HCT116 (cell line): ENCODE results near the gene MTUS2. TPM values are rescaled to one million over a fixed set of nuclear protein-coding genes. Genes with fewer than 3 reads are reported as not detected.

Experiments used
- ATAC-seq: fragments of 200-7000 bp; cut with Tn5 transposase; 2 replicates; pipeline ENCODE4 v1.9.1; 2020; ENCODE audit warnings: mild to moderate bottlenecking, moderate library complexity
- BruUV-seq: library from RNA; stranded (reverse); fragments of 400-500 nt; replicated peaks from 2 replicates; lab custom pipeline; 2021; lab: Mats Ljungman, UMichigan
- CTCF ChIA-PET: fragments of 300-600 bp; sonication (Branson Sonifier 250); formaldehyde crosslinking; loops from one replicate; lab custom pipeline; 2021; ENCODE audit warnings: antibody characterized with exemption; lab: Charles Lee
- POLR2A ChIA-PET: fragments of 300-600, 350-600 bp; sonication (Branson Sonifier 250); formaldehyde crosslinking; loops from one replicate; lab custom pipeline; 2021; ENCODE audit warnings: antibody characterized with exemption; lab: Charles Lee
- RAD21 ChIA-PET, 2 experiments: fragments of 300-600 bp; sonication (Branson Sonifier 250); formaldehyde crosslinking; loops; one replicate each; lab custom pipeline; 2023; ENCODE audit warnings: low total read pairs in 2 of 2; ENCODE audit not compliant: uncharacterized antibody in 2 of 2, unreplicated experiment in 2 of 2, low non-redundant PET in 1 of 2; lab: Charles Lee
- DNase-seq: peaks from one replicate; pipeline ENCODE4 v3.0.0-alpha.2; 2010; ENCODE audit warnings: low read depth, low spot score
- H2AFZ ChIP-seq: fragments of 200-600 bp; shearing (Covaris generic), sonication (generic); 2 replicates; pipeline ENCODE4 v1.6.1; 2017; ENCODE audit warnings: low read depth, mixed run types, mixed read lengths, antibody characterized with exemption, low read length; ENCODE audit not compliant: poor library complexity, severe bottlenecking
- H3K27ac ChIP-seq: 2 replicates; pipeline ENCODE4 v1.5.1; 2012; ENCODE audit warnings: low read depth, low read length
- H3K27me3 ChIP-seq: fragments of 200-600 bp; sonication (generic); 2 replicates; pipeline ENCODE4 v1.6.1; 2016; ENCODE audit warnings: mixed run types, low read length, mixed read lengths; ENCODE audit not compliant: insufficient read depth
- H3K36me3 ChIP-seq, 2 experiments: fragments of 200-500 bp in 1 of 2; fragments of 200-600 bp in 1 of 2; sonication (Bioruptor generic) in 1 of 2; sonication (generic) in 1 of 2; 2 replicates each; pipeline versions ENCODE4 v1.5.1 to v1.6.1; 2014 to 2016; ENCODE audit warnings: low read length in 2 of 2, inconsistent platforms in 1 of 2, mixed read lengths in 1 of 2, mixed run types in 1 of 2; ENCODE audit not compliant: insufficient read depth in 2 of 2, control insufficient read depth in 1 of 2
- H3K4me1 ChIP-seq, 2 experiments: fragments of 200-600 bp in 1 of 2; sonication (generic) in 1 of 2; 2 replicates each; pipeline versions ENCODE4 v1.5.1 to v1.6.1; 2012 to 2017; ENCODE audit warnings: low read length in 2 of 2, inconsistent platforms in 1 of 2, mild to moderate bottlenecking in 1 of 2, mixed read lengths in 1 of 2, mixed run types in 1 of 2, moderate library complexity in 1 of 2; ENCODE audit not compliant: insufficient read depth in 2 of 2, control insufficient read depth in 1 of 2
- H3K4me2 ChIP-seq: fragments of 200-600 bp; sonication (generic); 2 replicates; pipeline ENCODE4 v1.6.1; 2017; ENCODE audit warnings: mixed run types, low read length, mixed read lengths
- H3K4me3 ChIP-seq, 2 experiments: fragments of 200-600 bp in 1 of 2; sonication (generic) in 1 of 2; replicated peaks in 1 of 2; 2 replicates each; pipeline ENCODE4 v1.5.1; 2011 to 2016; ENCODE audit warnings: low read length in 2 of 2, control low read depth in 1 of 2, low read depth in 1 of 2, mild to moderate bottlenecking in 1 of 2, mixed read lengths in 1 of 2, mixed run types in 1 of 2
- H3K79me2 ChIP-seq: fragments of 200-600 bp; sonication (generic); 2 replicates; pipeline ENCODE4 v1.6.1; 2017; ENCODE audit warnings: mild to moderate bottlenecking, mixed run types, low read length, moderate library complexity, mixed read lengths; ENCODE audit not compliant: insufficient read depth
- H3K9ac ChIP-seq: fragments of 200-600 bp; sonication (generic); 2 replicates; pipeline ENCODE4 v1.6.1; 2016; ENCODE audit warnings: low read length, mixed read lengths
- H3K9me2 ChIP-seq: fragments of 200-600 bp; sonication (generic), shearing (Covaris generic); 2 replicates; pipeline ENCODE4 v1.6.1; 2017; ENCODE audit warnings: mixed run types, mild to moderate bottlenecking, moderate library complexity; ENCODE audit not compliant: insufficient read depth
- H3K9me3 ChIP-seq, 2 experiments: fragments of 200-500 bp in 1 of 2; fragments of 200-600 bp in 1 of 2; sonication (Bioruptor generic) in 1 of 2; sonication (generic) in 1 of 2; 2 replicates each; pipeline ENCODE4 v1.6.1; 2014 to 2017; ENCODE audit warnings: low read length in 2 of 2, mixed read lengths in 2 of 2, inconsistent platforms in 1 of 2, low read depth in 1 of 2, mild to moderate bottlenecking in 1 of 2, mixed run types in 1 of 2, moderate library complexity in 1 of 2; ENCODE audit not compliant: control insufficient read depth in 1 of 2, insufficient read depth in 1 of 2
- H4K20me1 ChIP-seq: fragments of 200-600 bp; sonication (generic), shearing (Covaris generic); 2 replicates; pipeline ENCODE4 v1.6.1; 2017; ENCODE audit warnings: mixed run types, mild to moderate bottlenecking, moderate library complexity; ENCODE audit not compliant: insufficient read depth
- CBX3 ChIP-seq: IDR thresholded peaks from 2 replicates; pipeline ENCODE4 v1.6.1; 2012; ENCODE audit warnings: low read depth
- EGR1 ChIP-seq: IDR thresholded peaks from 2 replicates; pipeline ENCODE4 v1.6.1; 2012; ENCODE audit warnings: low read depth
- JUND ChIP-seq: IDR thresholded peaks from 2 replicates; pipeline ENCODE4 v1.6.1; 2012
- POLR2A ChIP-seq: IDR thresholded peaks from 2 replicates; pipeline ENCODE4 v1.7.0; 2011; ENCODE audit warnings: borderline replicate concordance; ENCODE audit not compliant: insufficient read depth, insufficient read length; ENCODE audit errors: extremely low read depth
- RAD21 ChIP-seq: IDR thresholded peaks from 2 replicates; pipeline ENCODE4 v1.6.1; 2012; ENCODE audit warnings: low read depth, mild to moderate bottlenecking
- SP1 ChIP-seq: IDR thresholded peaks from 2 replicates; pipeline ENCODE4 v1.6.1; 2012; ENCODE audit warnings: low read depth
- SRF ChIP-seq: IDR thresholded peaks from 2 replicates; pipeline ENCODE4 v1.6.1; 2012; ENCODE audit warnings: low read depth
- TCF7L2 ChIP-seq: IDR thresholded peaks from 2 replicates; pipeline ENCODE4 v1.7.0; 2011; ENCODE audit warnings: borderline replicate concordance, inconsistent platforms; ENCODE audit not compliant: insufficient read depth, insufficient read length; ENCODE audit errors: extremely low read depth
- YY1 ChIP-seq: IDR thresholded peaks from 2 replicates; pipeline ENCODE4 v1.6.1; 2011; ENCODE audit warnings: low read length, low read depth, moderate library complexity, mild to moderate bottlenecking; ENCODE audit not compliant: insufficient replicate concordance; ENCODE audit errors: extremely low read depth
- ZFX ChIP-seq: fragments of 450-650 bp; IDR thresholded peaks from 2 replicates; pipeline ENCODE4 v1.6.1; 2017
- intact Hi-C: fragments of 100-400 bp; cut with micrococcal nuclease; formaldehyde crosslinking; loops from 2 replicates; pipeline ENCODE4 v1.10.0; 2022
- total RNA-seq: library from RNA; stranded (reverse); gene quantifications from one replicate; pipeline ENCODE4 v1.2.1, GENCODE V29; 2021; ENCODE audit not compliant: unreplicated experiment
- TF ChIP-seq, protein P1 (sequence below): IDR thresholded peaks from 2 replicates; pipeline ENCODE4 v1.6.1; 2012; ENCODE audit warnings: low read depth
- TF ChIP-seq, protein P2 (sequence below), 3 experiments: fragments of 200-600 bp in 1 of 3; sonication (generic) in 1 of 3; IDR thresholded peaks in 2 of 3; conservative IDR thresholded peaks in 1 of 3; 2 replicates each; pipeline ENCODE4 v1.5.1; 2012 to 2017; ENCODE audit warnings: low read depth in 2 of 3, low read length in 2 of 3, antibody characterized with exemption in 1 of 3, borderline replicate concordance in 1 of 3, control low read depth in 1 of 3, mild to moderate bottlenecking in 1 of 3, mixed read lengths in 1 of 3, mixed run types in 1 of 3, moderate library complexity in 1 of 3; ENCODE audit not compliant: insufficient read depth in 1 of 3
- TF ChIP-seq, protein P3 (sequence below): IDR thresholded peaks from 2 replicates; pipeline ENCODE4 v1.6.1; 2012
- TF ChIP-seq, protein P4 (sequence below): IDR thresholded peaks from 2 replicates; pipeline ENCODE4 v1.6.1; 2012

The MTUS2 gene
- total RNA-seq, 1 experiment from 2014 or later = 0.02 TPM

DNA sequence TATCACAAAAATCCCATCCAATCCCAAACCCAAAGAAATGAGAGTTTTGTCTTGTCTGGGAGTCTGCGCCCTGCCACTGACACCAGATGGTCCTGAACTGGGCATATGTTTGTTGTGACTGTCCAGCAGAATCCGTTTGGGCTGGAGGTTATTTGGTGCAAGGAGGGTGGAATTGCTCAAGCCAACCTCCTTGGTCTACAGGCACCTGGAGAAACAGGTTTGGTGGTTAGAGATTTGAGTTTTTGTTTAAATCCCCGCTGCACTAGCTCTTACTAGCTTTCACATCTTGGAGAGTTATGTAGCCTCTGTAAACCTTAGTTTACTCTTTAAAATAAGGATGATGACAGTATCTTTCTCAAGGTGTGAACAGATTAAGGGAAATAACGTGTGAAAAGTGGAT is 673.7 kb downstream of the MTUS2 start:
- Histone ChIP-seq H4K20me1 (no peaks in the 10 kb centered on the region), H3K4me2 (no peak overlapping the region), H3K27me3 (peaks cover 32% of the 10 kb centered on the region; the same call in 1 of the 2 replicates), H3K4me1 (no peaks in the 10 kb centered on the region), H3K79me2 (no peaks in the 10 kb centered on the region), H3K9ac (no peak overlapping the region), H3K4me3 (no peak overlapping the region), H3K9me2 (no peaks in the 10 kb centered on the region), H3K9me3 (no peaks in the 10 kb centered on the region), H3K27ac (no peak overlapping the region), H2AFZ (no peak overlapping the region), H3K36me3 (no peaks in the 10 kb centered on the region)
- no TSS peak for BruUV-seq
- ChIA-PET RAD21 (no interaction called here), CTCF (no interaction called here), POLR2A (no interaction called here)
- ATAC-seq = no peak
- TF ChIP-seq POLR2A (no peak), SP1 (no peak), JUND (no peak), EGR1 (no peak)
- TF ChIP-seq, protein P1, sequence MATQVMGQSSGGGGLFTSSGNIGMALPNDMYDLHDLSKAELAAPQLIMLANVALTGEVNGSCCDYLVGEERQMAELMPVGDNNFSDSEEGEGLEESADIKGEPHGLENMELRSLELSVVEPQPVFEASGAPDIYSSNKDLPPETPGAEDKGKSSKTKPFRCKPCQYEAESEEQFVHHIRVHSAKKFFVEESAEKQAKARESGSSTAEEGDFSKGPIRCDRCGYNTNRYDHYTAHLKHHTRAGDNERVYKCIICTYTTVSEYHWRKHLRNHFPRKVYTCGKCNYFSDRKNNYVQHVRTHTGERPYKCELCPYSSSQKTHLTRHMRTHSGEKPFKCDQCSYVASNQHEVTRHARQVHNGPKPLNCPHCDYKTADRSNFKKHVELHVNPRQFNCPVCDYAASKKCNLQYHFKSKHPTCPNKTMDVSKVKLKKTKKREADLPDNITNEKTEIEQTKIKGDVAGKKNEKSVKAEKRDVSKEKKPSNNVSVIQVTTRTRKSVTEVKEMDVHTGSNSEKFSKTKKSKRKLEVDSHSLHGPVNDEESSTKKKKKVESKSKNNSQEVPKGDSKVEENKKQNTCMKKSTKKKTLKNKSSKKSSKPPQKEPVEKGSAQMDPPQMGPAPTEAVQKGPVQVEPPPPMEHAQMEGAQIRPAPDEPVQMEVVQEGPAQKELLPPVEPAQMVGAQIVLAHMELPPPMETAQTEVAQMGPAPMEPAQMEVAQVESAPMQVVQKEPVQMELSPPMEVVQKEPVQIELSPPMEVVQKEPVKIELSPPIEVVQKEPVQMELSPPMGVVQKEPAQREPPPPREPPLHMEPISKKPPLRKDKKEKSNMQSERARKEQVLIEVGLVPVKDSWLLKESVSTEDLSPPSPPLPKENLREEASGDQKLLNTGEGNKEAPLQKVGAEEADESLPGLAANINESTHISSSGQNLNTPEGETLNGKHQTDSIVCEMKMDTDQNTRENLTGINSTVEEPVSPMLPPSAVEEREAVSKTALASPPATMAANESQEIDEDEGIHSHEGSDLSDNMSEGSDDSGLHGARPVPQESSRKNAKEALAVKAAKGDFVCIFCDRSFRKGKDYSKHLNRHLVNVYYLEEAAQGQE = no peak
- no peak for DNase-seq
- intact Hi-C loops = no loop called here

DNA sequence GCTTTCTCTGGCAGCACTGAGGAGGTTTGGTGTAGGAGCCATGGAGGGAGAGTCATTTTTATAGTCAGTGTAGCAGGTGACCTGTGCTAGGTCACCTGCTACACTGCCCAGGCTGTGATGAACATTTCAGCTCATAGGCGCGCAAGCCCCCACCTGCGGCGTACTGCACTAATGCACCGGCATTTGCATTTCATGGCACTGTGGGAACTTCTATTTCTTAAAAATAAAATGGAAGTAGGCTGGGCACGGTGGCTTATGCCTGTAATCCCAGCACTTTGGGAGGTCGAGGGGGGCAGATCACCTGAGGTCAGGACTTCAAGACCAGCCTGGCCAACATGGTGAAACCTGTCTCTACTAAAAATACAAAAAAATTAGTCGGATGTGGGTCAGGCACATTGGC is 674.4 kb downstream of the MTUS2 start:
- Histone ChIP-seq H3K27me3 (peaks cover 25% of the 10 kb centered on the region; the same call in 1 of the 2 replicates), H3K9me2 (no peaks in the 10 kb centered on the region), H4K20me1 (no peaks in the 10 kb centered on the region), H3K27ac (no peak overlapping the region), H3K36me3 (no peaks in the 10 kb centered on the region), H3K79me2 (no peaks in the 10 kb centered on the region), H2AFZ (no peak overlapping the region), H3K4me2 (no peak overlapping the region), H3K4me1 (no peaks in the 10 kb centered on the region), H3K4me3 (no peak overlapping the region), H3K9ac (no peak overlapping the region), H3K9me3 (no peaks in the 10 kb centered on the region)
- DNase-seq = no peak
- intact Hi-C loops = no loop called here
- ATAC-seq = no peak
- POLR2A ChIA-PET = no interaction called here
- RAD21 ChIA-PET = no interaction called here
- BruUV-seq = no TSS peak
- CTCF ChIA-PET = no interaction called here
- no peak for TF ChIP-seq JUND
- TF ChIP-seq TCF7L2 = no peak
- no peak for TF ChIP-seq ZFX
- TF ChIP-seq RAD21 = no peak
- TF ChIP-seq, protein P2, sequence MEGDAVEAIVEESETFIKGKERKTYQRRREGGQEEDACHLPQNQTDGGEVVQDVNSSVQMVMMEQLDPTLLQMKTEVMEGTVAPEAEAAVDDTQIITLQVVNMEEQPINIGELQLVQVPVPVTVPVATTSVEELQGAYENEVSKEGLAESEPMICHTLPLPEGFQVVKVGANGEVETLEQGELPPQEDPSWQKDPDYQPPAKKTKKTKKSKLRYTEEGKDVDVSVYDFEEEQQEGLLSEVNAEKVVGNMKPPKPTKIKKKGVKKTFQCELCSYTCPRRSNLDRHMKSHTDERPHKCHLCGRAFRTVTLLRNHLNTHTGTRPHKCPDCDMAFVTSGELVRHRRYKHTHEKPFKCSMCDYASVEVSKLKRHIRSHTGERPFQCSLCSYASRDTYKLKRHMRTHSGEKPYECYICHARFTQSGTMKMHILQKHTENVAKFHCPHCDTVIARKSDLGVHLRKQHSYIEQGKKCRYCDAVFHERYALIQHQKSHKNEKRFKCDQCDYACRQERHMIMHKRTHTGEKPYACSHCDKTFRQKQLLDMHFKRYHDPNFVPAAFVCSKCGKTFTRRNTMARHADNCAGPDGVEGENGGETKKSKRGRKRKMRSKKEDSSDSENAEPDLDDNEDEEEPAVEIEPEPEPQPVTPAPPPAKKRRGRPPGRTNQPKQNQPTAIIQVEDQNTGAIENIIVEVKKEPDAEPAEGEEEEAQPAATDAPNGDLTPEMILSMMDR (IDR thresholded peaks at IDR 0.05 in 2 of 3, conservative IDR thresholded peaks at IDR 0.05 in 1 of 3; ENCODE audit: borderline replicate concordance in 1 of 3, insufficient read depth in 1 of 3, low read depth in 2 of 3, low read length in 2 of 3) = no peak
- TF ChIP-seq, protein P3, sequence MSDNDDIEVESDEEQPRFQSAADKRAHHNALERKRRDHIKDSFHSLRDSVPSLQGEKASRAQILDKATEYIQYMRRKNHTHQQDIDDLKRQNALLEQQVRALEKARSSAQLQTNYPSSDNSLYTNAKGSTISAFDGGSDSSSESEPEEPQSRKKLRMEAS = no peak
- TF ChIP-seq SP1 = no peak
- no peak for TF ChIP-seq CBX3
- no peak for TF ChIP-seq SRF
- TF ChIP-seq, protein P4, sequence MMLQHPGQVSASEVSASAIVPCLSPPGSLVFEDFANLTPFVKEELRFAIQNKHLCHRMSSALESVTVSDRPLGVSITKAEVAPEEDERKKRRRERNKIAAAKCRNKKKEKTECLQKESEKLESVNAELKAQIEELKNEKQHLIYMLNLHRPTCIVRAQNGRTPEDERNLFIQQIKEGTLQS = no peak
- TF ChIP-seq YY1 = no peak
